Frontal cortex (tissue), 4 donors: ENCODE results near the gene GPR183. TPM values are rescaled to one million over a fixed set of nuclear protein-coding genes. Genes with fewer than 3 reads are reported as not detected.

Source experiments
- DNase-seq, 2 donors: peaks; one replicate each; pipeline ENCODE4 v3.0.0; 2012; ENCODE audit warnings: low spot score in 2 of 2
- FAIRE-seq: peaks from 2 replicates; lab custom pipeline; 2012; peaks lifted over from hg19 to GRCh38; lab: Jason Lieb, UNC
- total RNA-seq: library from RNA; depleted of rRNA; stranded (reverse); fragments of >200 nt; gene quantifications from one replicate; pipeline ENCODE4 v1.2.3, GENCODE V29; 2014
- donor health status: control.
- donor health status: control.
- donor health status: control.

GPR183 gene
- total RNA-seq, 1 donor from 2014 or later: 0.82 TPM

- FAIRE-seq (no peak), DNase-seq (no peak)
These were observed 9.1 kb downstream of the GPR183 start for GRCh38 chr13:99298056-99298455.

GRCh38 chr13:99297331-99297730, 9.9 kb downstream of the GPR183 start:
- DNase-seq: no peak
- FAIRE-seq: no peak

GRCh38 chr13:99296398-99296797, 10.8 kb downstream of the GPR183 start:
- FAIRE-seq: no peak
- no peak for DNase-seq

GRCh38 chr13:99295488-99296252, 11.5 kb downstream of the GPR183 start:
- DNase-seq: no peak
- FAIRE-seq: no peak

- no peak for DNase-seq
- no peak for FAIRE-seq
These were observed 12.2 kb downstream of the GPR183 start for GRCh38 chr13:99294958-99295357.

- no peak for FAIRE-seq
- DNase-seq: no peak
These were observed 13.0 kb downstream of the GPR183 start for GRCh38 chr13:99294198-99294597.

- DNase-seq (no peak), FAIRE-seq (no peak)
These were observed 14.0 kb downstream of the GPR183 start for GRCh38 chr13:99293178-99293577.

GRCh38 chr13:99290894-99291293, 16.3 kb downstream of the GPR183 start:
- no peak for DNase-seq
- no peak for FAIRE-seq

GRCh38 chr13:99289674-99290337, 17.4 kb downstream of the GPR183 start:
- FAIRE-seq (no peak), DNase-seq (no peak)

GRCh38 chr13:99289271-99289670, 17.9 kb downstream of the GPR183 start:
- no peak for FAIRE-seq

GRCh38 chr13:99288089-99288488, 19.1 kb downstream of the GPR183 start:
- no peak for DNase-seq
- FAIRE-seq: no peak

More at GRCh38 chr13:99289271-99289670, 17.9 kb downstream of the GPR183 start:
- no peak for DNase-seq

- DNase-seq (no peak), FAIRE-seq (no peak)
These were observed 19.6 kb downstream of the GPR183 start for GRCh38 chr13:99287551-99287950.

GRCh38 chr13:99285432-99286182, 21.6 kb downstream of the GPR183 start:
- DNase-seq (no peak), FAIRE-seq (no peak)

- DNase-seq: no peak
- FAIRE-seq: no peak
These were observed 24.7 kb downstream of the GPR183 start for GRCh38 chr13:99282264-99283231.

GRCh38 chr13:99281811-99282263, 25.4 kb downstream of the GPR183 start:
- DNase-seq (no peak), FAIRE-seq (no peak)

GRCh38 chr13:99280166-99280565, 27.0 kb downstream of the GPR183 start:
- no peak for FAIRE-seq
- DNase-seq: no peak

- FAIRE-seq: no peak
- DNase-seq: no peak
These were observed 27.6 kb downstream of the GPR183 start for GRCh38 chr13:99279637-99280036.

- DNase-seq: no peak
- FAIRE-seq: no peak
These were observed 28.4 kb downstream of the GPR183 start for GRCh38 chr13:99278843-99279242.

GRCh38 chr13:99278200-99278599, 29.0 kb downstream of the GPR183 start:
- no peak for DNase-seq
- no peak for FAIRE-seq

- FAIRE-seq (no peak), DNase-seq (no peak)
These were observed 29.6 kb downstream of the GPR183 start for GRCh38 chr13:99277629-99278028.
